HG03520 (cell line): ENCODE results near the gene DGKG.

Experiments used
- ATAC-seq: cut with Tn5 transposase; IDR thresholded peaks from one replicate; pipeline ENCODE4 v1.9.1; 2021; ENCODE audit warnings: mild to moderate bottlenecking, moderate library complexity; ENCODE audit not compliant: unreplicated experiment

DGKG gene

GRCh38 chr3:186151077-186151971, 210.7 kb downstream of the DGKG start:
- no peak for ATAC-seq

GRCh38 chr3:186150041-186150830, 211.8 kb downstream of the DGKG start:
- no peak for ATAC-seq

- no peak for ATAC-seq
These were observed 212.6 kb downstream of the DGKG start for GRCh38 chr3:186149319-186149960.

GRCh38 chr3:186144257-186144656, 217.8 kb downstream of the DGKG start:
- no peak for ATAC-seq

- ATAC-seq: no peak
These were observed 218.8 kb downstream of the DGKG start for GRCh38 chr3:186143250-186143649.

GRCh38 chr3:186142393-186142932, 219.6 kb downstream of the DGKG start:
- no peak for ATAC-seq

GRCh38 chr3:186141790-186142189, 220.2 kb downstream of the DGKG start:
- ATAC-seq: no peak

- no peak for ATAC-seq
These were observed 223.6 kb downstream of the DGKG start for GRCh38 chr3:186138272-186138981.

- ATAC-seq: no peak
These were observed 224.9 kb downstream of the DGKG start for GRCh38 chr3:186137051-186137685.

- no peak for ATAC-seq
These were observed 228.1 kb downstream of the DGKG start for GRCh38 chr3:186133980-186134379.

GRCh38 chr3:186132487-186132886, 229.5 kb downstream of the DGKG start:
- no peak for ATAC-seq

GRCh38 chr3:186129206-186129605, 232.8 kb downstream of the DGKG start:
- no peak for ATAC-seq

GRCh38 chr3:186128158-186128557, 233.9 kb downstream of the DGKG start:
- ATAC-seq: no peak

- ATAC-seq: no peak
These were observed 234.6 kb downstream of the DGKG start for GRCh38 chr3:186127463-186127862.

GRCh38 chr3:186125118-186125517, 236.9 kb downstream of the DGKG start:
- ATAC-seq: no peak

GRCh38 chr3:186124592-186124991, 237.4 kb downstream of the DGKG start:
- ATAC-seq: no peak

- ATAC-seq: no peak
These were observed 239.0 kb downstream of the DGKG start for GRCh38 chr3:186123012-186123411.

- no peak for ATAC-seq
These were observed 240.1 kb downstream of the DGKG start for GRCh38 chr3:186121968-186122367.

- ATAC-seq: no peak
These were observed 240.8 kb downstream of the DGKG start for GRCh38 chr3:186121278-186121677.

- ATAC-seq: no peak
These were observed 242.5 kb downstream of the DGKG start for GRCh38 chr3:186119499-186119898.
